GM20000 (cell line): ENCODE data around the gene GPR89B.
A peak's percentile ranks its signal among the peaks of the same experiment; 100 is the strongest.

ENCODE experiments used
- DNase-seq: peaks from one replicate; pipeline ENCODE4 v3.0.0; 2012; ENCODE audit warnings: low spot score
- TF ChIP-seq, protein P1 (sequence below): IDR thresholded peaks from 2 replicates; pipeline ENCODE4 v1.5.1; 2012; ENCODE audit warnings: mild to moderate bottlenecking, control low read depth; ENCODE audit errors: extremely low read depth, missing control alignments

The GPR89B gene

GRCh38 chr1:147928236-147929132, at the start of gene GPR89B:
GPR89B (plus strand) TSS chr1:147928420; CDS start chr1:147928537, 117 bp downstream.
- peak; percentile 86 for DNase-seq

DNA sequence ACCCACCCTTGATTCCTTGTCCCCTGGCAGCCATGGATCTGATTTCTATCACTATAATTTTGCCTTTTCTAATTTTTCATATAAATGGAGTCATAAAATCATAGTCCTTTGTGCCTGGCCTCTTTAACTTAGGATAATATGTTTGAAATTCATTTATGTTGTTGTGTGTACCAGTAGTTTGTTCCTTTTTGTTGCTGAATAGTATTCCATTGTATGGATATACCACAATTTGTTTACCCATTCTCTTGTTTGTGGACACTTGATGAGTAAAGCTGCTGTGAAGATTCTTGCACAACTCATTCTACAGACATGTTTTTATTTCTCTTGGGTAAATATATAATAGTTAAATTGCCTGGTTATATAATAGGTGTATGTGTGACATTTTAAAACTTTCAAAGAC, 48.3 kb upstream of the GPR89B start:
- TF ChIP-seq, protein P1, sequence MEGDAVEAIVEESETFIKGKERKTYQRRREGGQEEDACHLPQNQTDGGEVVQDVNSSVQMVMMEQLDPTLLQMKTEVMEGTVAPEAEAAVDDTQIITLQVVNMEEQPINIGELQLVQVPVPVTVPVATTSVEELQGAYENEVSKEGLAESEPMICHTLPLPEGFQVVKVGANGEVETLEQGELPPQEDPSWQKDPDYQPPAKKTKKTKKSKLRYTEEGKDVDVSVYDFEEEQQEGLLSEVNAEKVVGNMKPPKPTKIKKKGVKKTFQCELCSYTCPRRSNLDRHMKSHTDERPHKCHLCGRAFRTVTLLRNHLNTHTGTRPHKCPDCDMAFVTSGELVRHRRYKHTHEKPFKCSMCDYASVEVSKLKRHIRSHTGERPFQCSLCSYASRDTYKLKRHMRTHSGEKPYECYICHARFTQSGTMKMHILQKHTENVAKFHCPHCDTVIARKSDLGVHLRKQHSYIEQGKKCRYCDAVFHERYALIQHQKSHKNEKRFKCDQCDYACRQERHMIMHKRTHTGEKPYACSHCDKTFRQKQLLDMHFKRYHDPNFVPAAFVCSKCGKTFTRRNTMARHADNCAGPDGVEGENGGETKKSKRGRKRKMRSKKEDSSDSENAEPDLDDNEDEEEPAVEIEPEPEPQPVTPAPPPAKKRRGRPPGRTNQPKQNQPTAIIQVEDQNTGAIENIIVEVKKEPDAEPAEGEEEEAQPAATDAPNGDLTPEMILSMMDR = no peak
- DNase-seq = no peak

- no peak for DNase-seq
- TF ChIP-seq, protein P1 = no peak
Measured at GRCh38 chr1:147882535-147882934, 45.7 kb upstream of the GPR89B start.

- DNase-seq = peak; percentile 56
Measured at GRCh38 chr1:147890177-147890790, 37.9 kb upstream of the GPR89B start.

GRCh38 chr1:147891088-147891487, 37.1 kb upstream of the GPR89B start:
- TF ChIP-seq, protein P1 = no peak
- DNase-seq = no peak

More at GRCh38 chr1:147890177-147890790, 37.9 kb upstream of the GPR89B start:
- TF ChIP-seq, protein P1 = peak; percentile 55

GRCh38 chr1:147892216-147892615, 36.0 kb upstream of the GPR89B start:
- no peak for DNase-seq

GRCh38 chr1:147892731-147893214, 35.4 kb upstream of the GPR89B start:
- peak; percentile 61 for DNase-seq
- TF ChIP-seq, protein P1 = peak; percentile 94

More at GRCh38 chr1:147892216-147892615, 36.0 kb upstream of the GPR89B start:
- TF ChIP-seq, protein P1 = no peak
